ENCODE data around the gene DAGLB. TPM values are rescaled to one million over a fixed set of nuclear protein-coding genes. Genes with fewer than 3 reads are reported as not detected.

The DAGLB gene
- total RNA-seq, 4 donors from 2014 or later, result 5.4 to 30.2 (median 19.3) TPM

DNA sequence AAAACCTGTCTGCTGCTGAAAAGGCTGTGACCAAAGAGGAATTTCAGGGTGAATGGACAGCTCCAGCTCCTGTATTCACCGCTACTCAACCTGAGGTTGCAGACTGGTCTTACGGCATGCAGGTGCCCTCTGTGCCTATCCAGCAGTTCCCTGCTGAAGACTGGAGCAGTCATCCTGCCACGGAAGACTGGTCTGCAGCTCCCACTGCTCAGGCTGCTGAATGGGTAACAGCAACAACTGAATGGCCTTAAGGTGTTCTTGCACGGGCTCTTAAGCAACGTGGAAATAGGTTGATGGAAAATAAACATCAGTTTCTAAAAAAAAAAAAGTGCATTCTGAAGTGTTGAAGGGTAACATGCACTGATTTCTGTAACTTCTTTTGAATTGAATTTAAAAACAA is 82.3 kb downstream of the DAGLB start:
- no peak for DNase-seq
- Histone ChIP-seq H3K27ac (no peak overlapping the region), H3K36me3 (no peaks in the 10 kb centered on the region), H3K4me1 (no peaks in the 10 kb centered on the region), H3K27me3 (no peaks in the 10 kb centered on the region), H3K9me3 (no peaks in the 10 kb centered on the region), H3K4me3 (no peak overlapping the region)
- no peak for TF ChIP-seq POLR2A (IDR thresholded peaks at IDR 0.05)
- TF ChIP-seq, protein P1, sequence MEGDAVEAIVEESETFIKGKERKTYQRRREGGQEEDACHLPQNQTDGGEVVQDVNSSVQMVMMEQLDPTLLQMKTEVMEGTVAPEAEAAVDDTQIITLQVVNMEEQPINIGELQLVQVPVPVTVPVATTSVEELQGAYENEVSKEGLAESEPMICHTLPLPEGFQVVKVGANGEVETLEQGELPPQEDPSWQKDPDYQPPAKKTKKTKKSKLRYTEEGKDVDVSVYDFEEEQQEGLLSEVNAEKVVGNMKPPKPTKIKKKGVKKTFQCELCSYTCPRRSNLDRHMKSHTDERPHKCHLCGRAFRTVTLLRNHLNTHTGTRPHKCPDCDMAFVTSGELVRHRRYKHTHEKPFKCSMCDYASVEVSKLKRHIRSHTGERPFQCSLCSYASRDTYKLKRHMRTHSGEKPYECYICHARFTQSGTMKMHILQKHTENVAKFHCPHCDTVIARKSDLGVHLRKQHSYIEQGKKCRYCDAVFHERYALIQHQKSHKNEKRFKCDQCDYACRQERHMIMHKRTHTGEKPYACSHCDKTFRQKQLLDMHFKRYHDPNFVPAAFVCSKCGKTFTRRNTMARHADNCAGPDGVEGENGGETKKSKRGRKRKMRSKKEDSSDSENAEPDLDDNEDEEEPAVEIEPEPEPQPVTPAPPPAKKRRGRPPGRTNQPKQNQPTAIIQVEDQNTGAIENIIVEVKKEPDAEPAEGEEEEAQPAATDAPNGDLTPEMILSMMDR (IDR thresholded peaks at IDR 0.05), result no peak
- intact Hi-C loops (cut with DNase I; ENCODE audit: low total_unique reads), result no loop called here

DNA sequence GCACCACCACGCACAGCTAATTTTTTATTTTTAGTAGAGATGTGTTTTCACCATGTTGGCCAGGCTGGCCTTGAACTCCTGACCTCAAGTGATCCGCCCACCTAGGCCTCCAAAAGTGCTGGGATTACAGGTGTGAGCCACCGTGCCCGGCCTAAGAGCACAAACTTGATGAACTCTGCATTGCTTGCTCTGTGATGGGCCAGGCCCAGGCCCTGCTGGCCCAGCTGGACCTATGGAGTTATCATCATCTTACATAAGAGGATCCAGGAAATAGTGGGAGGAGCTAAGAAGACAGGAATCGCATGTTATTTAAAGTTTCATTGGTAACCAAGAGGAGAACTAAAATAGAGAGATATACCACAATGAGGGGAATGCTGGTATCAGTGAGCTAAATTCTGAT is 86.9 kb downstream of the DAGLB start:
- intact Hi-C loops (cut with DNase I; ENCODE audit: low total_unique reads), result no loop called here
- no peak for DNase-seq
- TF ChIP-seq, protein P1 (IDR thresholded peaks at IDR 0.05), result no peak
- TF ChIP-seq POLR2A (IDR thresholded peaks at IDR 0.05), result no peak
- H3K36me3 ChIP-seq, result no peaks in the 10 kb centered on the region
- H3K27me3 ChIP-seq, result no peaks in the 10 kb centered on the region
- H3K4me3 ChIP-seq, result no peak overlapping the region
- H3K27ac ChIP-seq, result no peak overlapping the region
- H3K9me3 ChIP-seq, result no peaks in the 10 kb centered on the region
- H3K4me1 ChIP-seq, result no peaks in the 10 kb centered on the region

DNA sequence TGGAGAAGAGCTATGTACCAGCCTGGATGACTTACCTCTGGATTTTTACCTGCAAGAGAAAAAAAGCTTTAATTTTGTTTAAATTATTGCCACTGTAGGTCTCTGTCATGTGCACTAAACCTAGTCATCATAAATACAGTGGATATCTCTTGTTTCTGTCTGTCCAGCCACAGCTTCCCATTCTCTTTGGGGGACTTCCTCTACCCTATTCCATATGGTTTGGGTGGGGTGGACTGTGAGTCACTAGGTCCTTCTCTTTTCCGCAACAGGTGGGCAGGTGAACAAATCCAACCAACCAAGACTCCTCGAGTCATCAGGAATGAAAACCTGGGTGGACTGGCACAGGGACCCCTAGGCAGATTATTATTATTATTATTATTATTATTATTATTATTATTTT is 88.0 kb downstream of the DAGLB start:
- Histone ChIP-seq H3K27me3 (no peaks in the 10 kb centered on the region), H3K27ac (no peak overlapping the region), H3K4me3 (no peak overlapping the region), H3K36me3 (no peaks in the 10 kb centered on the region), H3K9me3 (no peaks in the 10 kb centered on the region), H3K4me1 (no peaks in the 10 kb centered on the region)
- intact Hi-C loops (cut with DNase I; ENCODE audit: low total_unique reads), result no loop called here
- no peak for DNase-seq
- TF ChIP-seq POLR2A (IDR thresholded peaks at IDR 0.05), result no peak
- TF ChIP-seq, protein P1 (IDR thresholded peaks at IDR 0.05), result no peak

Other genes with a start within 250 kb of the DAGLB start
- 10 to 100 TPM; 14.6 to 47.4 (median 22.8) TPM for gene CYTH3, start 175.3 kb downstream of the DAGLB start, total RNA-seq
- gene FAM220A, start 99.0 kb downstream of the DAGLB start, total RNA-seq, result 10 to 100 TPM in 2 of 4 donors, 1 to 10 TPM in 2; 1.8 to 35.2 (median 10.8) TPM
- 100 to 1,000 TPM in 2 of 4 donors, 10 to 100 TPM in 2; 62.5 to 221 (median 106) TPM for gene RAC1, start 73.4 kb downstream of the DAGLB start, total RNA-seq
- 100 to 1,000 TPM in 2 of 4 donors, 10 to 100 TPM in 2; 64.0 to 272 (median 95.4) TPM for gene KDELR2, start 36.2 kb upstream of the DAGLB start, total RNA-seq
- under 1 TPM in 2 of 4 donors, not detected in 2; 0.21 to 0.49 TPM for gene GRID2IP, start 103.5 kb upstream of the DAGLB start, total RNA-seq
- 10 to 100 TPM; 13.1 to 48.2 (median 37.0) TPM for gene ZDHHC4, start 129.5 kb upstream of the DAGLB start, total RNA-seq
- gene INTS15, start 142.1 kb upstream of the DAGLB start, total RNA-seq, result 10 to 100 TPM in 3 of 4 donors, 1 to 10 TPM in 1; 7.6 to 44.1 (median 23.9) TPM
- gene ZNF853, start 167.7 kb upstream of the DAGLB start, total RNA-seq, result 10 to 100 TPM in 2 of 4 donors, 1 to 10 TPM in 1, under 1 TPM in 1; 0.88 to 20.7 (median 11.8) TPM
- gene ZNF316, start 189.4 kb upstream of the DAGLB start, total RNA-seq, result 10 to 100 TPM; 15.6 to 39.5 (median 27.3) TPM